Measurements from ENCODE around the gene SSTR5.
"Not testable (repeated sequence)": the region's sequence is repeated elsewhere in the genome, so short reads cannot be mapped to it uniquely, and the experiment has no call there.

The SSTR5 gene

GRCh38 chr16:1073566-1074378, 1.2 kb downstream of the SSTR5 start:
- no peak for DNase-seq (ENCODE audit: low read depth, low spot score)

- DNase-seq (ENCODE audit: low read depth, low spot score): no peak
These were observed 1.8 kb downstream of the SSTR5 start for GRCh38 chr16:1074379-1074649.

GRCh38 chr16:1075546-1075945, 3.0 kb downstream of the SSTR5 start:
- DNase-seq (ENCODE audit: low read depth, low spot score): no peak

- no peak for DNase-seq (ENCODE audit: low read depth, low spot score)
These were observed 4.4 kb downstream of the SSTR5 start for GRCh38 chr16:1076801-1077576.

- DNase-seq (ENCODE audit: low read depth, low spot score): no peak
These were observed 5.5 kb downstream of the SSTR5 start for GRCh38 chr16:1077877-1078578.

- peak; percentile 91 for DNase-seq (ENCODE audit: low read depth, low spot score)
These were observed 6.1 kb downstream of the SSTR5 start for GRCh38 chr16:1078579-1079021.

- no peak for DNase-seq (ENCODE audit: low read depth, low spot score)
These were observed 6.8 kb downstream of the SSTR5 start for GRCh38 chr16:1079341-1079740.

- DNase-seq (ENCODE audit: low read depth, low spot score): no peak
These were observed 7.4 kb downstream of the SSTR5 start for GRCh38 chr16:1079786-1080525.

- no peak for DNase-seq (ENCODE audit: low read depth, low spot score)
These were observed 8.5 kb downstream of the SSTR5 start for GRCh38 chr16:1080801-1081733.

- DNase-seq (ENCODE audit: low read depth, low spot score): no peak
These were observed 9.3 kb downstream of the SSTR5 start for GRCh38 chr16:1081734-1082265.

- peak; percentile 21 for DNase-seq (ENCODE audit: low read depth, low spot score)
These were observed 9.9 kb downstream of the SSTR5 start for GRCh38 chr16:1082266-1082951.

- no peak for DNase-seq (ENCODE audit: low read depth, low spot score)
These were observed 10.6 kb downstream of the SSTR5 start for GRCh38 chr16:1082952-1083675.

GRCh38 chr16:1084971-1085370, 12.4 kb downstream of the SSTR5 start:
- no peak for DNase-seq (ENCODE audit: low read depth, low spot score)

- DNase-seq (ENCODE audit: low read depth, low spot score): not testable (repeated sequence)
These were observed 13.9 kb downstream of the SSTR5 start for GRCh38 chr16:1086443-1086842.

GRCh38 chr16:1088295-1089170, 16.0 kb downstream of the SSTR5 start:
- no peak for DNase-seq (ENCODE audit: low read depth, low spot score)

- no peak for DNase-seq (ENCODE audit: low read depth, low spot score)
These were observed 16.9 kb downstream of the SSTR5 start for GRCh38 chr16:1089439-1089821.

GRCh38 chr16:1089822-1090619, 17.5 kb downstream of the SSTR5 start:
- no peak for DNase-seq (ENCODE audit: low read depth, low spot score)
